SKM-1 (cell line): ENCODE data around the gene CACNG4.

ENCODE experiments used
- DNase-seq: peaks from one replicate; lab custom pipeline; 2025; ENCODE audit not compliant: unreplicated experiment; lab: John Stamatoyannopoulos, UW

CACNG4 gene

DNA sequence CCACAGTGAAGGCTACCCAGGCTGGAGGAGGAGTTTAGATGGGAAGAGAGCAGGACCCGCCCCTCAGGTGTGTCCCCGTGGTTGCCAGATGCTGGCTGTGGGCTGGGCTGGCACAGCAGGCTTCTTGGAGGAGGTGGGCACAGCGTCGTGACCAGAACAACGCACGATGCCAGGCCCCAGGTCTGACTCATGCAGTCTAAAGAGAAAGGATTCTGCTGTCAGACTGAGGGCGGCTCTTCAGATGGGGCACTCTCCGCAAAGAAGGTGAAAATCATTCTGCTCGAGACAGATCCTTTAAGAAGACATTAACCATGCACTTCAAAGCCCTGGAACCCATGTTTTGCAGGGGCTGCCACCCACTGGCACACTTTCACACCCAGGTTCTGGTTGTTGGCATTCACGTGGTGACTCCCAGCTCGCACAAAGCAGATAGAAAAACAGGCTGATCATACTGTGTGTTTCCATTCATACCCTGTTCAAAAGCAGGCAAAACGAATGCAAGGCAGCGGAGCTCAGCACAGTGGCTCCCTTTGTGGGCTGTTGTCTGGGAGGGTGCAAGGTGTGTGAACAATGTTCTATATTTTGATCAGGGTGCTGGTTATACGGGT, 19.0 kb downstream of the CACNG4 start:
- DNase-seq, result no peak

DNA sequence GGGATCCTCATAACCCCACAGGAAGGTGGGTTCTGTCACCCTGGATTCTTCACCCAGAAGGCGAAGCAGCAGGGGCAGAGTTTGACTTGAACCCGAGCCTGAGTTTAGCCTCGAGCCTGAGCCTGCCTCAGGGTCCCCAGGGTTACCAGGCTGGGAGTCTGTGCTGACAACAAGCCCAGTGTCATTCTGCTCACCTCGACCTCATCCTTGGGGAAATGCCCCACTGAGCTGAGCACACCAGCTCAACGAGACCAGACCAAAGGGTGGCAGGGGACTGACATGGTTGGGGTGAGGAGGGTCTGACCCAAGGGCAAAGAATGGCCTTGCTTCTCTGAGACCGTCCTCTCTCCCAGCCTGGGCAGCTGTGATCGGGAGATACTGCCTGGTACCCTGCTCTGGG, 20.2 kb downstream of the CACNG4 start:
- DNase-seq, result no peak

DNA sequence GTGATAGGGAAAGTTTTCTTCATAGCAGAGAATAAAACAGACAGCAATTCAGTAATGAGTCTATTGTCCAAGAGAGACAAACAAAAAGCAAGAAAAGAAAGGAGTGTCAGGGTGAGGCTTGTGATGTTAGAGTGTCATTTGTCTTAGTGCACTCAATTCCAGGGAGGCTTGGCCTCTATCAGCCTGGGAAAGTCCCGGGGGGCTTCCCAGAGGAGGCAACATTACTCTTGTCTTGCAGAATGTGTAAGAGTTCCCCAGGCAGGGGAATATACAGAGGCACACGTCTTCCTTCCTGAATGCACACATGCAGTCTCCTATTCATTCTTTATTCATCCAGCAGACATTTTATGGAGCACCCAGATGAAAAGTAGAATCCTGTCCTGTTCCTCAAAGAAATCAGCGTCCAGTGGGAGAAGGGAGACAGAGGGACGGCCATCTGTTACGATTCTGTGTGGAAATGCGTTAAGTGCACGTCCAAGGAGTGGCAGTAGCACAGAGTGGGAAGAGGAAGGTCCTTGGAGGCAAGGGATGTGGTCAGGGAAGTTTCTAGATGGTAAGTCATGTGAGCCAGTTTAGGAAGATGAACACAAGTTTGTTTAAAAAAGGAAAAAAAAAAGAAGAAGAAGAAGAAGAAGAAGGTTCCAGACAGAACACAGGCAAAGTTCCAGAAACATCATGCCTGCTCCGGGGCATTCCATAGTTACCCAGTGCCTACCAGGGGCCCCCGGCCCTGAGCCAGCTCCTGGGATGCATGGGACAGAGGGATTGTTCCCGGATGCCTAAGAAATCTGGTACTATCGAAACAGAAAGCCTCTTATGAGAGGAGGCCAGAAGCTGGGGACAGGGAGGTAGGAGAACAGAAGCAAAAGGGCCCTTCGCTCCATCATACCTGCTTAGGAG, 21.1 kb downstream of the CACNG4 start:
- no peak for DNase-seq

DNA sequence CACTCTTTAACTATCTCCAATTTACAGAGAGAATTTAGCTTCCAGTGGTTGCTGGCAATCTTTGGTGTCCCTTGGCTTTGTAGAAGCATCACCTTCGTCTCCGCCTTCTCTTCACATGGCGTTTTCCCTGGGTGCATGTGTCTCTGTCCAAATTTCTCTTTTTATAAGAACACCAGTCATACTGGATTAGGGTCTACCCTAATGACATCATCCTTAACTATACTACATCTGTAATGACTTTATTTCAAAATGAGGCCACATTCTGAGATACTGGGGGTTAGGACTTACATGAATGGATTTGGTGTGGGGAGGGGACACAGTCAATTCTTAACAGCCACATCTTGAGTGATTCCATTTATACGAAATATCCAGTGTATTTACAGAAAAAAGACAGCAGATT, 22.2 kb downstream of the CACNG4 start:
- DNase-seq, result no peak

DNA sequence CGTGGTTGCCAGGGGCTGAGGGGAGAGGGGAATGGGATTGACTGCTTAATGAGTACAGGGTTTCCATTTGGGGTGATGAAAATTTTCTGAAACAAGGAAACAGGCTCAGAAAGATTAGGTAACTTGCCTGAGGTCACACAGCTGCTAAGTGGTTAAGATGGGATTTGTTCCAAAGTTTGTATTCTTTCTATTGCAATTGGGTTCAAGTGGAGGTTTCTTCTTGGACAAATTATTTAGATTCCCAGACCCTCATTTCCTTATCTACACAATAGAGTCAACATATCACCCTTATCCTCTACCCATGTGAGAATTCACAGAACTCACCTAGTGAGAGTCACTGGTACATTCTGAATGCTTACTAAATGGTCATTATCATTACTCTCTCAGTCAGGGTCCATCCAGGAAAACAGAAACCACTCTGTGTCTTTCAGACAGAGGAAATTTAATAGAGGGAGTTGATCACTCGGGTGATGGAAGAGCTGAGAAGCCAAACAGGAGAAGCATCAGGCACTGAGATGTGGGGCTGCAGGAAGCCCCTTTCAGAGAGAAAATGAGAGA, 22.6 kb downstream of the CACNG4 start:
- DNase-seq, result no peak

- DNase-seq, result no peak
These were observed 23.7 kb downstream of the CACNG4 start for GRCh38 chr17:66988069-66988798.

DNA sequence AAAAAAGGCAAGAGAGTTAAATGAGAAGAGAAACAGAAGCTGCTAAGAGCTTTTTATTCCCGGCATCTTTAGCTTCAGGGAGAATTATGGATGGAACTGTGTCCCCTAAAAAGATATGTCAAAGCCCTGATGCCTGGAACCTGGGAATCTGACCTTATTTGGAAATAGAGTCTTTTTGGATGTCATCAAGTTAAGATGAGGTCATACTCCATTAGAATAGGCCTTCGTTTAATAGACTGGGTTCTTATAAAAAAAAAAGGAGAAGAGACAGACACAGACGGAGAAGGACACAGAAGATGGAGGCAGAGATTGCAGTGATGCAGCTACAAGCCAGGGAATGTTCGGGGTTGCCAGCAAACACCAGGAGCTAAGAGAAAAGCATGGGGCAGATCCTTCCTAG, 24.6 kb downstream of the CACNG4 start:
- DNase-seq, result no peak

- DNase-seq, result no peak
These were observed 25.1 kb downstream of the CACNG4 start for GRCh38 chr17:66989579-66989978.

GRCh38 chr17:66990047-66990446, 25.5 kb downstream of the CACNG4 start:
- no peak for DNase-seq

DNA sequence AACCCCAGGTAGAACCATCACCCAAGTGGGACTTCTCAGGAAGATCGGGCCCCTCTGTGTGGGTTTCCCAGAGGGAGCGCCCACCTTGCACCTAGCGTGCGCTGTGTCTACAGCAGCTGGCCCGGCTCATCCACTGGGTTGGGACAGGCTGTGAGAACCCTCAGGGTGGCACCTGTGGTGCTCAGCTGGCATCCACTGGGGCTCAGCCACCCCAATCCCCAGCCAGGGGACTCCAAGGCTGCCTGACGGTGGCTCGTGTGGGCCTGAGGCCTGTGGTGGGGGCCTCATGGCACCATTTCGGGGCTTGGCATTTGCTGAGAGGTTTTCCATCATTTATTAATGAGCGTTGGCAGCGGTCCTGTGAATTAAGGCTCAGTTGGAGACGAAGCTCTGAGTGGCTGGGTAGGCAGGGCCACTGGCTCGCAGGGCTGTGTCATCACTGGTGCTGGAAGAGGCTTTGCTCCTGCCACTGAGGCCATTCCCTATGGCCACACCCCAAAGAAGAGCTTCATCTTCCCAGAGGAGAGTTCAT, 28.5 kb downstream of the CACNG4 start:
- no peak for DNase-seq

GRCh38 chr17:66994361-66994760, 29.9 kb downstream of the CACNG4 start:
- DNase-seq, result no peak

GRCh38 chr17:66994930-66995535, 30.5 kb downstream of the CACNG4 start:
- no peak for DNase-seq

DNA sequence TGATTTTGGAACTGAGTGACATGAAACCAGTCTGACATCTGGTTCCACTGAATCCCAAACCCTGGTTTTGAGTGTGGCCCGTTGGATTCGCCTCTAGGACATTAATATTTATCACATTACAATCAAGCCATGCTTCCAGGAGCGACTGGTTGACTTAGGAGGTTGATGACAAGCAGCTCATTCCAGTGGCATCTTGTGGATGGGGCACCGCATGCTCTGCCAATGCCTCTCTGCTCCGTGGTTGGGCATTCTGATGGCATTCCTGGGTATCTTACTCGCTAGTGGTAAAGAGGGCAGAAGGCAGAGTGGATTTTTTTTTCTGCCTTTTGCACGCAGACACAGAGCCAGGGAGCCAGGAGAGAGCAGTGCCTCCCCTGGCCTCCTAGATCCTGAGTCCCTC, 31.4 kb downstream of the CACNG4 start:
- DNase-seq, result no peak

DNA sequence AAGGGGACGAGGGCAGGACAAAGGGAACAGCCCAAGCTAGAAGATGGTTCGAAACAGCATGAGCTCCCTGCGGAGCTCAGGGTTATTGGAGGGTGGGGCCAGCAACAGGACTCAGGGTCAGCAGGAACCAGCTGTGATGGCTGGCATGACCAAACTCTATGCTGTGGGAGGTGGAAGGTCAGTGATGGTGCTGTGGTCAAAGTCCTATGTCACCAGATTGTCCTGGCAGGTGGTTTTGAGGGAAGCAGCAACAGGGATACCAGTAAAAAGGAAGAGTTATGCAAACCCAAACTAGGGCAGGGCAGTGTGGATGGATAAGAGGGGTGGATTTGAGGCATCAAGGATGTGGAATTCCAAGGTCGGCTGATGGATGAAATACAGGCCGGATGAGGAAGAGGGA, 32.4 kb downstream of the CACNG4 start:
- no peak for DNase-seq

- DNase-seq, result no peak
These were observed 38.7 kb downstream of the CACNG4 start for GRCh38 chr17:67003231-67003630.

DNA sequence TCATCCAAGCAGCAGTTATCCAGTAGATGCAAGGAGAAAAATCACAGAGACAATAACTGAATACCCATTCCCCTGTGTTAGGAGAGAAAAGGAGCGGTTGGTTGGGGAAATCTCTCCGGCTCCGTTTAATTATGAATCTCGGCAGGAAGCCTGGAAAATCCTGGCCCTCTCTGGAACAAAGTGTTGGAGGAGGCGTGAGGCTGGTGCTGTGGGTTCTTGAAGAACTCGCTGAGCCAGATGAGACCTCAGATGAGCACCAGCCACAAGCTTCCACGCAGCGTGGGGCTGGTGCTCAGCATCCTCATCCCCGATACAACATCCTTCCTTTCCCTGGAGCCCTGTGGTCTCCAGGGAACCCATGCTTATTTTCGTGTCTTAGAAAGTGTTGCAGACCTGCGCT, 39.7 kb downstream of the CACNG4 start:
- DNase-seq, result no peak

DNA sequence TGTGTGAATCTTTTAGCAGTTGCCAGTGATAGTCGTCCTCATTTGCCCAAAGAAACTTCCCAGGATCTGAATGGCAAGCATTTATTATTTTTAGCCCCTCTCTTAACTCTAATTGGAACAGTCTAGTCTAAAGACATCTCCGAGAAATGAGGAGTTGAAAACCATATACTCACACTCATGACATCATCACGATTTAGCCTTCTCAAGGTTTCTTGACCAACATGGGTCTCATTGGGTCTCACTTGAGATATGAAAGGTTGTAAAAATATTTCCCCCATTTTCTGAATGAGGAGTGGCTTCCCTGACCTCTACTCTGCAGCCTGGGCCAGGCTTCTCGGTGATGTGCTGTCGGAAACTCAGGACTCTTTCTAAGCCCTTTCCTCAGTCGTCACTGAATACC, 42.8 kb downstream of the CACNG4 start:
- no peak for DNase-seq

DNA sequence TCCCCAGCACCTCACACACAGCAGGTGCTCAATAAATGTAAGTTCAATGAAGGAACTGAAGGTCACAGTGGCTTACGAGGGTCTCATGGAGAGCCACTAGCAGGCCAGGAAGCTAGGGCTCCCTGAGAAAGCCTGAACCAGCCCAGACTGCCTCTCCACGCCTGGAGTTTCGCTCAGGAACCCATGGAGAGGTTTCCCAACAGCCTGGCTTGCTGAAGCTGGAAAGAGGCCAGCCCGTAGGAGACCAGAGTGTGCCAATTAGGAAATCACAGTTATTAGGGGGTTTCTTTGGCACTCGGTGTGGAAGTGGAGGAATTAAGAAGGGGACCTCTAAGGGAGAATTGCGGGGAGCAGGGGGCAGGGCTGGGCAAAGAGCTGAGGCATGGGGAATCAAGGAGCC, 43.6 kb downstream of the CACNG4 start:
- no peak for DNase-seq

GRCh38 chr17:67011527-67012175, 47.1 kb downstream of the CACNG4 start:
- no peak for DNase-seq

DNA sequence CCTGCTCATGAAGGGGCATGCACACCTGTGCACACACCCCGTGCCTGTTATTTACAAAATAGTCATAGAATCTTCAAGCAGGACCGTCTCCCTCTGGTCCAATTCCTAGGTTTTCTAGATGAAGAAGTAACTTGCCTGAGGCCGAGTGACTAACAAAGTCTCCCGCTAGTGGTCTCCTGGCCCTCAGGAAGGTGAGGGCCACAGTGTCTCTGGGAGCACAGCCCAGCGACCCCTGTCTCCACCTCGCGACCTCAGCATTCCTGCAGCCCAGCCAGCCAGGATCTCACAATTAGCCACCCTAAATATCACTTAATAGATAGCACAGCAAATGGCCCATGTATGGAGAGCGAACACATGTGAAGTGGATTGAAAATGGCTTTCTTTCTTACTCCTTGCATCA, 49.4 kb downstream of the CACNG4 start:
- DNase-seq, result no peak

GRCh38 chr17:67015001-67015400, 50.5 kb downstream of the CACNG4 start:
- no peak for DNase-seq
